NCI-H2227 (cell line): ENCODE measurements around the gene CDK5RAP3.

ENCODE experiments used
- DNase-seq: peaks from one replicate; lab custom pipeline; 2025; ENCODE audit not compliant: unreplicated experiment; lab: John Stamatoyannopoulos, UW

CDK5RAP3 gene

DNA sequence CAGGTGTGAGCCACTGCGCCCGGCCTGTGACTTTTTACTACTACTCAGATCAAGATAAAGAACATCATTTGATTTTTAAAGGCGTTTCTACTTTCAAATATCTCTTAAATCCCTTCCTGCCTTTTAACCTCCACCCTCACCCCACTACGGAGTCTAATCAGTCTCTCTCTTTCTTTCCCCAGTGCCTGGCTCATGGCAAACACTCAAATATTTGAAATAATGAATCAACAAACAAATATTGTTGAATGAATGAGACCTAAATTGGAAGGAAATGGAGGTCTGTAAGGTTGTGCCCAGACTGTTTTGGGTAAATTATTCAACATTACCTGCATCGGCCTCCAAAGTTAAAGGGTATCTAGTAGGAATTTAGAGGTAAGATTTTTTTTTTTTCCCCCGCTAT is 52.0 kb downstream of the CDK5RAP3 start:
- DNase-seq, result no peak

DNA sequence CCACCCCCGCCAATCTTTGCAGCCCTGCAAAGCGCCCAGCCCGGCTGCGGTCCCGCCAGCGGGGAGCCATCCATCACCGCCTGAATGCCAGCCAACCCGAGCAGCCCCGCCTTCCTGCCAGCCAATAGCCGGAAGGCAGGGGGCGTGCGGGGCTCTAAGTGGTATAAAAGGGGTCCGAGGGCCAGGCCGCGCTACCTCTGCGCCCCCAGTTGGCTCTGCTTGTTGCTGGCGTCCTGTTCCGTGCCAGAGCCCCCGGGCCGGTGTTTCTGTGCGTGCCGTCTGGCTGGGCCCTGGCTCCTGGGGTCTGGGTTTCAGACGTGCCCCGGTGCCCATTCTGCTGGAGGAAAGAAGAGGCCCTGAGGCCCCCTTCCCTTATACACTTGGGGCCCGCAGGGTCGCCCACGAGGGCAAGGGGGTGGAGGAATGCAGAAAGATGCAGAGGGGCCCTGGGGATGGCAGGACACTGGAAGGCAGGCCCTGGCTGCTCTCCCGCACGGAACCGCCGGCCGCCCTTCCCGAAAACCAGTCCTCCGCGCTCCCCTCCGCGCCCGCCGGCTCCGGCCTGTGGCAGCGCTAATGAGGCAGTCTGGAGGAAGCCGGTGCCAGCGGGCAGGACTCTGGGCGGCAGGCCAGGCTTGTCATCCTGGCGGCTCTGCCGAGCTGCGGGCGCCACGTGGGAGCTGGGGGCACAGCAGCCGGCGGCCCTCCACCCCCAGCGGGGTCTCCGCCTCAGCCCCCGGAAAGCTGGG is 52.7 kb downstream of the CDK5RAP3 start:
- DNase-seq, result peak; percentile 93

DNA sequence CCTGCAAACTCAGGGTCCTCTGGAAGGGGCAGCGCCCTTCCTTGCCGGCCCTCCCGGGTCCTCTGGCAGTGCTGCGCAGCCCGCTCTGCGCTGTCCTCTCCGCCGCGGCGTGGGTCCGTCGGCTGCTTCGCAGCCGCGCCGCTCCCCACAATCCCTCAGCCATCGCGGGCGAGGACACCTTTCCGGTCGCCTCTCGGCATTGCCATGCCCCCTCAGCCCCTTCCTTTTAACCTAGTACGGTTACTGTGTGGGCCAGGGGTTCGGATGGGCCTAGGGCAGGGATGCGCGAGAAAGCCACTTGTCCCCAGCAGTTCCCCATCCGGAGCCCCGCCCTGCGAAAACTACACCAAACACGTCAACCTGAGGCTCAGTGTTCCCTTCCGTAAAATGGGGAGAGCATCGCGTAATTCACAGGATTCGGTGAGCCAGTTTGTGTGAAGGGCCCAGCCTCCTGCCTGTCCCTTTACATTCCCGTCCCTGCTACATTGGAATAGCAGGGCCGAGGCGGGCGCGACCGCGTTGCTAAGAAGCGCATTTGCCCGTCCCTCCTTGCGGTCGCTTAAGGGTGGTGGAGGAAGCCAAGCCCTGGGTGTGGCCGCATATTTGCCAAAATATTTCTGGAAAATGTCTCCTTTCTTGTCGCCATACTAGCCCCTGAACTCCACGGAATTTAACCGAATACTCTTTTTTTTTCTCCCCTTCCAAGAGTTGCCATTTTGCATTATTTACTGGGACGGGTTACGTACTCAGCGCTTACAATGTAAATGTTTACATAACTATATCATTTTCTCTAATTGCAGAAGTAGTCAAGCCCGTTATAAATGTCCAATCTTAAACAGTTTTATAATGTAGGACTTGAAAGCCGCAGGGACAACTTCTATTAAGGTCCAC is 53.5 kb downstream of the CDK5RAP3 start:
- peak; percentile 67 for DNase-seq

DNA sequence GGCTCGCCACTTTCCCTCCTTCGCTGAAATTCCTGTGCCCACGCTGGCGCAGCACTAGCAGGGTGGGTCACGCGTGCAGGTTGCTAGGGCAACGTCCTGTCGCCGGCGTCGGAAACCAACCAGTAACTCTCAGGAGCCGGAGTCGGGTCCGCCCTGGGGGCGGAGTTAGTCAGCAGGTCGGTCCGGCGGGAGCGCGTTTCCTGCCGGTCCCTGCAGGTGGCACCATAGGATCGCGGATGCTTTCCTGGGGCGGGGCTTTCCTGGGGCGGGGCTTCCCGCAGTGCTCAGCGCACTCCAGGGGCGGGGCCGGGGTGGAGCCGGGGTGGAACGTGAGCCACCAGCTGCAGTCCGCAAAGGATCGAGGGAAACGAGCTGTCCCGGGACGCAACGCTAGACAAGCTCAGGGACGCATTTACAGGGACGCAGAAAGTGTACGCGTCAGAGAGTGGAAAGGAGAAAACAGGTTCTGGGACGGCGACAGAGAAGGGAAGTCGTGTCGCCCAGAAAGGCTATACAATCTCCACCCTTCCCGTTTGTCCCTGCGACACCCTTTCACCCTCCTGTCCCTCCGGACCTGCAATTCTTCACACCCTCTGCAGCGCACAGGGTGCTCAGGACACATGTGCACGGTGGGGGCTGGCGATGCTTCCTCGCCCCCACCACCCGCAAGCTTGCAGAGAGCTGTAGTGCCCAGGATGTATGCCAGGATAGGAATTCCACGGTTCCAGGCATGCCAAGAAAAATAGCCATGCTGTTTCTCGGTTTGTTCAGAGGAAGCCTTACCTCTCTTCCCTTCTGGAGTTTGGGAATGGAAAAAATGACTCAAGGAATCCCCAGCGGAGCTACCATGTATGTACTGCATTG is 54.4 kb downstream of the CDK5RAP3 start:
- peak; percentile 99 for DNase-seq

DNA sequence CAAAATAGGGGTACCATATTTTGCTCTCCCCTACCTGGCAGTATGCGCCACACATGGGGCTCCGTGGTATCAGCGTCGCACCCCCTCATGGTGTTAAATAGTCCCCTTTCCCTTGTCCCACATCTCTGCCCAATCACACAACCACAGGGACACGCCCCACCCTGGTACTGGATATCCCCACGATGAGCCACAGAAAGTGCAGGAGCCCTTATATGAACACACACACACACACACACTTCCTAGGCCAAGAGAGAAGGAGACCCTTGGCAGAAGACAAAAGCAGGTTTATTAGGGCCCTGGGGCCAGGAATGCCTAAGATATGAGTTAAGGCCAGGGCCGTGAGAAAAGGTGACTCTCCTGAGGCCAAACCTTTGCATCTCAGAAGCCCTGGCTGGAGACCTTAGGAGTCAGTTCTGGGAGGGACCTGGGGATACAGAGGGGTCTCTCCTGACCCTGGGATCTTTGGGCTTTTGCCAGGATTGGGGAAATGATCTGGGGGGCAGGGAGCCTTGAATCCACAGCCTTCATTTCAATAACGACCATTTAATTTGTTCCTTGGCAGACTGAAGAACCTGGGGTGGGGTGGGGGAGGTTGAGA is 55.1 kb downstream of the CDK5RAP3 start:
- no peak for DNase-seq

DNA sequence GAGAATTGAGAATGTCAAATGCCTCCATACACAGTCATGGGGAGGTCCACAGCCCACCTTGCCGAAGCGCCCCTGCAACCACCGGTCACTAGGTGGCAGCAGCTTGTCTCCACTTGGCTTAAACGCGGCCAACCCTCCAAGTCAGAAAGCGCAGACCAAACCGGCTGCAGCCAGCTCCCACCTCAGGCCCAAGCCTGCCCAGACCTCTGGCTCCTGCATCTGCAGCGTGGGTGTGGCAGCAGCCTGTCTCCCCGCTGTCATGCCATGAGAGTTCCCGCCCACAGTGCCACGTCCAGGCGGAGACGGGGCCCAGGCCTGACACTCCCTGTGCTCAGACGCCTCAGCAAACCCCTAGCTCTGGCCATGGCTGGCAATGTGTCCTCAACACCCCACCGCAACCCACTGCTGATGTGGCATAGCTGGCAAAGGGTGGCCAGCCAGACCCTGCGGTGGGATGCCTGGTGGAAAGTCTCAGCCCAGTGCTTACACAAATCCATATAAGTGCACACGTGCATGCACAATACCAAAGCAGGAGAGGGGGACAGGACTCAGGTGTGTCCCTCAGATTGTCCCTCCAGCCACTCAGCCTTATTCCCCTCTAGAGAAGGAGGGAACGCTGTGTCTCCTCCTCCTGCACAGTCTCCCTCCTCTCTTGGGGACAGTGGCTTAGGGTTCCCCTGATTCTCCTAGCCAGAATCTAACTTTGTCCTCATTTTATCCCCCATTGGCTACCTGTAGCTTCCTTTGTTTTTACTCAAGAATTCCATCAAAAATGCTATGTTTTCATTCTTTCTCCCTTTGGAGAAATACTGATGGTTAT is 55.8 kb downstream of the CDK5RAP3 start:
- peak; percentile 94 for DNase-seq

DNA sequence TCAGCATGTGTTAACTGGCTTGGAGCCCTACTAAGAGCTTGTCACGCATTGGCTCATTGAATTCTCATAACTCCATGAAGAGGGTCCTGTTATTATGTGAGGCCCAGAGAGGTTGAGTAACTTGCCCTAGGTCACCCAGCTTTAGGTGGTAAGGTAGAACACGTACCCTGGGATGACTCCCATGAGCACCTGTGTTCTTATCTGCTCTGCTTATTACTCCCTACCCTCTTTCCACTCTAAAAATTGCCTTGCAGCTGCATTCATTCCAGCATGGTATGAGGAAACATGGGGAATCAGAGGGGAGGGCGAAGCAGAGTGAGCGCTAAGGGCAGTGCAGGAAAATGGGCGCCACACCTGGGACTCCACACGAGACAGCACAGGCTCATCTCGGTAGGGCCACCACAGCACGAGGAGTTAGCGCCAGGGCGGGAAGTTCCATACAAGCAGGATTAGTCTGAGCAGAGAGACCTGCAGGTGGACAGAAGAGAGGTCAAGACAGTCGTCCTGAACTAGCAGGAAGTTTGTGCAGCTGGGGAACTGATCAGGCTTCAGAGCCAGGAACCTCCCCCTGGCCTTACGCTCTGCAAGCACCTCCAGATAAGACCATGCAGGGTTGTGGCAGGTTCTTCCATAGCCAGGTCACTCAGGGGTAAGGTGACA is 56.5 kb downstream of the CDK5RAP3 start:
- DNase-seq, result no peak

DNA sequence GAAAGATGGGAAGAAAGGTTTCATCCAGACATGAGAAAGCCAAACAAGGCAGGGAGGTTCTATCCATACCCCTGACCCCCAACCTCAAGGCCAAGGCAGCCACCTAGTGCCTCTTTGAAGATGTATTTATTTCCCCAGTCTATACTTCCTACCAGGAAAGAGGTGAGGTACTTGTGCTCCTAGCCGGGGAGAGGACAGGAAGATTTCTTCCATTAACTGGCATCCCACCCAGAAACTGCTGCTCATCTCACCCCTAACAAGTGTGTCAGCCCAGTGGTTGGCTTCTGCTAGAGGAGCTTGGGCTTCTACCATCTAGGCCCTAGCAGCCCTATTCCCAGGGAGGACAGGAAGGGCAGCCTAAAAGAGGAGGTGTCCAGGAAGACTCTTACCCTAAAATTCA is 57.8 kb downstream of the CDK5RAP3 start:
- no peak for DNase-seq

DNA sequence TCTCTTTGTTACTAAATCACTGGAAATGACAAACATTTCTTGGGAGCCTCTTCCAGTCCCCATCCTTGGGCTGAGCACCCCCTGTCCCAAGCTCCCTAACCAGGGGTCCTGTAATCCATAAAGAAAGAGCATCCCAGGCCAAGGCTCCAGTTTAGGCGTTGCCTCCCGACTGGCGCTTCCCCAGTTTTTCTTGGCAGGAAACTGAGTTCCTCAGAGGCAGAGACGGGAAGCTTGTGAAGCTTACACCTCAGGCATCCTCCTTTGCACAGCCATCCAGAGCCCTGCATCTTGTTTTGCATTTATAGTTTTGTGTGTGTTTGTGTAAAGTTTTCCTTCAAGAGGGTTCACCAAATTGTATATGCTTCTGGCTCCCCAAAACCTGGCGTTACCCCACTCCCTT is 59.6 kb downstream of the CDK5RAP3 start:
- DNase-seq, result no peak
